OCI-M2 (cell line): ENCODE data around the gene NODAL.
"Not testable (repeated sequence)": the region's sequence is repeated elsewhere in the genome, so short reads cannot be mapped to it uniquely, and the experiment has no call there.

Source experiments
- DNase-seq: peaks from one replicate; lab custom pipeline; 2025; ENCODE audit not compliant: unreplicated experiment; lab: John Stamatoyannopoulos, UW

NODAL gene

DNA sequence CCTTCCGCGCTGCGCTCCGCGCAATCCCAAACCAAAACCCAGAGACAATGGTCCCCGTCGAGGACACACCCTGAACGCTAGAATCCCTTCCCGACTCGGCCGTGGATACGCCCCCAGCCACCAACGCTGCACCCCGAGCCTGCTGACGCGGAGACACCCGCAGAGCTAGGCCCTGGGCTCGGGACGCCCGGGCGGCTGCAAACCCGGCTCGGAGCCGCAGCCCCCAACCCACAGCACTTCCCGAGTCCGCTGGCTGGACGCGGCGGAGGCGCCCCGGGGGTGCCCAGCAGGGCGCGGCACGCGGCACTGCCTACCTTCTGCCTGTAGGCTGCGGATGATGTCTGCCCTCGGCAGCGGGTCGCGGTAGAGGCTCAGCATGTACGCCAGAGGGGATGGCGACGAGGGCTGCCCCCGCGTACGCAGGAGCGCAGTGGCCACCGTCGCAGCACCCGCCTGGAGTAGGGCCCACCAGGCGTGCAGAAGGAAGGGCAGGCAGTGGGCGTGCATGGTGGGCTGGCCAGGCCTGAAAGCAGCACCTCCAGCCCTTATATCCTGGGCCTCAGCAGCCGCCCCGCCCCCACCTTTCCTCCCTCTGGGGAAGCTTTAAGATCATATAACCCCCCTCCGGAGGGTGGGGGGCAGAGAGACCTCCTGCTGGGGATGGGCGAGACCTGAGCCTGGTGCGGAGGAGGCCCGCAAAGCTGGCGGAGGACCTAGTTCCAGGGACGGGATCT is at the start of gene NODAL:
Gene NODAL (minus strand): TSS at position 521 of the 734 bp plus-strand sequence. CDS start 14 bp downstream, at position 507.
- no peak for DNase-seq

DNA sequence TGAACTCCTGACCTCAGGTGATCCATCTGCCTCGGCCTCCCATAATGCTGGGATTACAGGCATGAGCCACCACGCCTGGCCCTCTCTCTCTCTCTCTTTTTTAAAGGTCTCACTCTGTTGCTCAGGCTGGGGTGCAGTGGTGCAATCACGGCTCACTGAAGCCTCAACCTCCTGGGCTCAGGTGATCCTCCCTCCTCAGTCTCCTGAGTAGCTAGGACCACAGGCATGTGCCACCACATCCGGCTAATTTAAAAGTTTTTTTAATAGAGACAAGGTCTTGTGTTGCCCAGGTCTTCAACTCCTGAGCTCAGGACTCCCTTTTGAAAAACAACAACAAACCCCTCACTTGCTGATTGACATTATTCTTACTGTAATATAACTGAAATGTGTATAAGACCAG is 48.7 kb upstream of the NODAL start:
- DNase-seq: no peak

DNA sequence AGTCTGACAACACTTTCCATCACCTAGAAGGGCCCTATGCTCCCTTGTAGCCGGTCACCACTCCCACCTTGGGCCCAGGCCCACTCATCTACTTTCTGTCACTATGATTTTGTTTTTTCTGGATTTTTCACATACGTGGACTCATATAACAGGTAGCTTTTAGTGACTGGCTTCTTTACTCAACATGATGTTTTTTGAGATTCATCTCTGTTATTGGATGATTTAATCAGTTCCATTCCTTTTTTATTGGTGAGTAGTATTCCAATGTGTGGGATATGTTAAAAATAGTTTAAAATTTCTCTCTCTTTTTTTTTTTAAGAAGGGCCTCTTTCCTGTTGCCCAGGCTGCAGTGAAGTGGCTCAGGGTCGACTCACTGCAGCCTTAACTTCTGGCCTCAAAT is 46.3 kb upstream of the NODAL start:
- DNase-seq: no peak

DNA sequence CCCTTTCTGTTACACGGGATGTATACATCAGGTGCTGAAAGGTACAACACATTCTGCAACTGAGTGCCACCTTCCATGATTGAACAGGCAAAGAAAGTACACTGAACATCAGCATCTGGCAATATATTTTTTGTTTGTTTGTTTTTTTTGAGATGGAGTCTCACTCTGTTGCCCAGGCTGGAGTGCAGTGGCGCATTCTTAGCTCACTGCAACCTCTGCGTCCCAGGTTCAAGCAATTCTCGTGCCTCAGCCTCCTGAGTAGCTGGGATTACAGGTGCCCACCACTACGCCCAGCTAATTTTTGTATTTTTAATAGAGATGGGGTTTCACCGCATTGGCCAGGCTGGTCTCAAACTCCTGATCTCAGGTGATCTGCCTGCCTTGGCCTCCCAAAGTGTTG is 42.4 kb upstream of the NODAL start:
- not testable (repeated sequence) for DNase-seq

DNA sequence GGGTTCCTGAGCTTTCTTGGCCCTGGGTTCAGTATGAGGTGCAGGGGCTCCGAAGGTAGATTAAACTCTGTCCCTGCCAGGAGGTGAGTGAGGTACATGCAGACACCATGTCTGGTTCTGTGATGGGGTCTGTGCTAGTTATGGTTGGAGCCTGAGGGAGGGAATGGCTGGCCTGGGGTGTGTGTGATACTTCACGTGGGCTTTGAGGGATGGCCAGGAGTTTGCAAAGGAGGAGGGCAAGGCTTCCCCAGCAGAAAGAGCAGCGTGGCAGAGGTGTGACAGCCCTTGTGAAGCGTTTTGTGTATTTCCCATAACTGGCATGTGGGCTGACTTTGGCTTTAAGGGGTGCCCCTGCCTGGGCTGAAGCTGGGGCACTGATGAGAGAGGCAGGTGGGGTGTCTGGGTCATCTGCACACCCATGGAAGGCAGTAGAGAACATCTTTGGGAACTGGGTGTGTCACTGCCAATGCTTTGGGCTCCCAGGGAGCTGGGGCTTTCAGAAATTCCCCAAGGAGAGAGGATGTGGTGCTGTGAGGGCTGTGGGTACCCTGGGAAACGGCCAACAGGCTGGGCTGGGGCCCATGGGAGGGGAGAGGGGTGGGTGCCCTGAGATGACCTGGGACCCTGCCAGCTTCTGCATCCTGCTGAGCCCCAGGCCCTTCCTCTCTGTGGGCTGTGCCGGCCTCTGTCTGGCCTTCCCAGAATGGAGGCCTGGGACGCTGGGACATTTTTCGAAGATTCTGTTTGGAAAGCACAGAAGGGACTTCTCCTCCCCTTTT is 41.7 kb upstream of the NODAL start:
- DNase-seq: no peak

DNA sequence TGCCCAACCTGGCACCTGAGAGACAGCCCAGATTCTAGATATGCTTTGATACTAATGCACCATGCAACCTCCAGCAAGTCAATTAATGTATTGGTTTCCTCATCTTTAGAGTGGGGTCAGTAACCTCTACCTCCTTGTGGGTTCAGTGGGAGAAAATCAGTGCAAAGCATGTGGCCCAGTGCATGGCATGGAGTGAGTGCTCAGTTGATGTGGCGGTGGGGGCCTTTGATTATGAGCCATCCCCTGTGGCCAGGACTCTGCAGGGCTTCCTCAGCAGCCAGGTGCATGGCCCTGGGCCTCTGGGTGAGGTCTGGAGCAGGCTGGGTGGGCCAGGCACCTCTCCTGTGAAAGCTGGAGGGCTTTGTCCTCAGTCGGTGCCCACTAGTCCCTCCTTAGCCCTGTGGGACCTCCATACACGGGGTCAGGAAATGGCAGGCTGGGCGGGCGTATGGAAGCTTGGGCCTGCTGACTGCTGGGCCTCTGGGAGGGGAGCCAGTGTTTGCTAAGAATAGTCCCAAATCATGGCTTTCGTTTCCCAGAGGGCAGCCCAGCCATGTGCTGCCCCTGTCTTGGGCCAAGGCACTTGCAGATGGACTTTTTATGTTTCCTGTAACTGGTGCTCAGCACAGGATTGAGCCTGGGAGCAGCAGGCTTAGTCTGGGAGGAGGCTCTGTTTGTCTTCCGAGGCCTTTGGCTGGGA is 40.5 kb upstream of the NODAL start:
- no peak for DNase-seq

DNA sequence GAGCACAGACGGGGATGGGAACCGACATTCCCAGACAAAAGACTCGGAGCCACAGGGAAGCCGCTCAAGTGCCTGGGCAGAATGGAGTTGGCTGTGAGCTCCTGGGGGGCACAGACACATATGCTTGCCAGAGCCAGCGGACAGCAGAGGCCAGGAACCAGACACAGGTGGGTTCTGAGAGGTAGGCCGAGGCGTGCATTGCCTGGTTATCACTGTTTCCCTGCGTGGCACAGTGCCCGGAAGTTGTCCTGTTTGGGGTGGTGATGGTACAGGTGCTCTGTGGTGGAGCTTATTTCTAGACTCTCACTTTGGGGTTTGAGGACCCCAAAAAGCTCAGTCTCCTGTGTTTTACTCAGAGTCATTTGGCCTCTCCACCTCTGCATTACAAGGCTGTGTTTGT is 39.6 kb upstream of the NODAL start:
- no peak for DNase-seq

DNA sequence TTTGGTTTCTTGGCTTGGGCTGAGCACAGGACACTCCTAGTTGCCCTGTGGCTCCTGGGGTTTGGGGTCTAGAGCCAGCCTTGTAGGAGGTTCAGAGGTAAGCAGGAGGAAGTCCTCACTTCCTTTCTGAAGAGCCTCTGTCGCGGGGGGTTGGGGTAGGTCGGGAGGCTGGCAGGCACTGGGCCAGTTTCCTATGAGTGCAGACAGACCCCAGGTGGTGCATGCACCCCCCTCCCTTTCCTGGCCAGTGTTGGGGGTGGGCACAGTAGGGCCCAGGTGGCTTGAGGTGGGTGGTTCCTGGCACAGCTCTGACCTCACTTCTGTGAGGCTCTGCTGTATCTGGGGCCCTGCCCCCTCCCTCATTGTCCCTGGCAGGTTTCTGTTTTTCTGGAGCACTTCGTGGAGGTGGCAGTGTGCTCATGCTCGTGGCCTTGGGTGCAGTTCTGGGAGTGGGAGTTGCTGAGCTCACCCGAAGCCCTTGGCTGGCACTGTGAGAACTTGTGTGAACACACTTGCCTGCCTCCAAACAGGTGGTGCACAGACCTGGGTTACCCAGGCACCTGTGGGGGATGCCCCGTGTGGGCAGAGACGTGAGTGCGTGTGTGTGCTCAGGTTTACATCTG is 38.9 kb upstream of the NODAL start:
- no peak for DNase-seq

DNA sequence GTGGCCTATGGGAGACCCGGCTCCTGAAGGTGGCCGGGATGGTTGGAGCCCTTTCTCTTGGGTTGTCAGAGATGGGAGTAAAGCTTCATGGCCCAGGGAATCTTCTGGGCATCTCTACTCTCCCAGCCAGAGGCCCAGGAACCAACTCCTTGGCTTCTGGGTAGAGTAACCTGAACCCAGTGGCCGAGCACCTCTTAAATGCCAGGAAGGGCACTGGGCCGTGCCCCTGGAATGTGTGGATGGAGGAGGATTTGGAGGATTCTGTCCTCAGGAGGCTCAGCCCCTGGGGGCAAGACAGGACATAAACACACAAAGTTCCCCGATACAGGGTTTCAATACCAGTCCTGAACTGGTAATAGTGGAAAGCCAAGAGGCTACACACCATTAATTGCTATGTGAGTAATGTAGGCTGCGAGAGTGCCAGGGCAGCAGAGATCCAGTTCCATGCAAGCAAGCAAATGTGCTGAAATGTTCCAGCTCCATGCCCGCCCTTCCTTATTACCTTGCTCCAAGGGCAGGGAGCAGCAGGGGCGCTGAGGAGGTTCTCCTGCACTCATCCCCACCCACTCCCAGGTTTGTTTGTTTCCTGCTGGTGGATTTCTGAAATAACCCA is 38.3 kb upstream of the NODAL start:
- no peak for DNase-seq

DNA sequence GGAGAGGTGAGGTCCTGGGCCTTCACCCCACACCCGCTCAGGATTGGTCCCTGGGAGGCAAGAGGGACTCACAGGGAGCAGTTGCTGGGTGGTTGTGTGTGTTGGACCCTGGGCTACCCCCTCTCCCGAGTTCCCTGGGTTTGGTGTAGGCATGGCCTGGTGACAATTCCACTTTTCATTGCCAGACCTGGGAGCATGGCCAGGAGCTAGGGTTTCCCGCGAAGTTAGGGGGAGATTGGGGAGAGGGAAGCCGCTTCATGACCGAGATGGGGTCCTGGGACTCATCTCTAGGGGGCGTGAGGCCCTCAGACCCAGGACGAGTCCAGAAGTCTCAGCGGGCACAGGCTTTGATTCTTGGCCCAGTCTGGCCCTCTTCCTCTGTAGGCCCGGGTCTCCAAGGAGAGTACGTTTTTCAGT is 37.7 kb upstream of the NODAL start:
- DNase-seq: no peak

DNA sequence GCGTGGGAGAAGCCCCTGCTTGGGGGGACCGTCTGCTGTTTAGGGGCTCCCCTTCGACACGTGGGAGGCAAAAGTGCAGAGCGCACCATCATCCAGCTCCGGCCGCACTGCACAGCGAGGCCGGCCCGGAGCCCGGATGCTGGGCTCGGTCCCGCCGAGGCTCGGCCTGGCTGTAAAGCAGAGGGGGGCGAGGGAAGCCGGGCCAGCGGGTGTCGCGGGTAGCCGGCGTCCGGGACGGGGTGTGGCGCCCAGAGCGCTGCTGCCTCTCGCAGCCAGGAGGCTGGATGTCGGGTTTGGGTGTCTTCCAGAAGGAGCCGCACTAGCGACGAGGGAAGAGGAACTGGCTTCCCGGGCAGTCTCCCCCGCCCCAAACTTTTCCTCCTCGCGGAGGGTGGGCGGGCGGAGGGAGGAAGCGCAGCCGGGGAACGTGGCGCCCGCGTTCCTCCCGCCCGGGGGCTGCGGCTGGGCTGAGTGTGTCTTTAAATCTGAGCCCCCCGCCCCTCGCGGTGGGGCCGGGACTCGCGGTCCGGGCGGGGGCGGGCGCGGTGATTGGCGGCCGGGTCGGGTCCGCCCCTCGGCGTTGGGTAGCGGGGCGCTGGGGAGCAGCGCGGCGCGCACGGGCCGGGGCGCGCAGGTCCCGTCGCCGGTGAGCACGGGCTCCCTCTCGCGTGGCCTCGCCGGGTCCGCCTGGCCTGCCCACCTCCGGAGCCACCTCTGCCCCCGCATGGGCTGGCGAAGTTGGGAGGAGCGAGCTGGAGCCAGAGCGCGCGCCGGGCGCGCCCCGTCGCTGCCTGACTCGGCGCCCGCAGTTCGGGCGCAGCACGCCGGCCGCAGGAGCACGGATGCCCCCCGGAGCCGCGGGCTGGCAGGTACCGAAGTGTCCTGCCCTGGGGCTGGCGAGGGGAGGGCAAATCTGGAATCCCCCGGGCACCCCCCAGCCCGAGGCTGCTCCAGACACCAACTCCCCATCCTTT is 37.0 kb upstream of the NODAL start, which contains the start of gene PALD1:
Gene PALD1 (plus strand): TSS at position 577 of the 974 bp plus-strand sequence. CDS start 47,185 bp downstream, outside the sequence.
- DNase-seq: no peak

DNA sequence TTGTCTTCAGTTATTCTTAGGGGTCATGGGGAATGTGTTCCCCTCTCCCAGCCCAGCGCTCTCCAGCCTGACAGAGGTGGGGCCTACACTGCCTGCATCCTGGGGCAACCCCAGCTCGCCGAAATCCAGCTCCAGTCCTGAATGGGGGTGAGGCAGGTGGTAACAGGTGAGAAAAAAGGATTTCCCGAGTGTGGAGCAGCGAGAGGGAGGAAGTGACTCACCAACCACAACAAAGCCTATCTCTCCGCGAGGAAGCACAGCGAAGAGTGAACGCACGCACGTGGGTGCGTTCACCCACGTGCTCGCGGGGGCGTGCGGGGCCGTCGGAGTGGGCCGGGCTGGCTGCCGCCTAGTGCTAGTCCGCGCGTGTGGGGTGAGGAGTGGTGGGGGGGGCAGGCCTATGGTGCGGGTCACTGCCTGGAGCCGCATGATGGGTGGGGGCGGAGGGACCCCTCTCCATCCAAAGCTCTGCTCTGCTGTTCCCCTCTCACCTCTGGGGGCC is 36.2 kb upstream of the NODAL start:
- DNase-seq: no peak

DNA sequence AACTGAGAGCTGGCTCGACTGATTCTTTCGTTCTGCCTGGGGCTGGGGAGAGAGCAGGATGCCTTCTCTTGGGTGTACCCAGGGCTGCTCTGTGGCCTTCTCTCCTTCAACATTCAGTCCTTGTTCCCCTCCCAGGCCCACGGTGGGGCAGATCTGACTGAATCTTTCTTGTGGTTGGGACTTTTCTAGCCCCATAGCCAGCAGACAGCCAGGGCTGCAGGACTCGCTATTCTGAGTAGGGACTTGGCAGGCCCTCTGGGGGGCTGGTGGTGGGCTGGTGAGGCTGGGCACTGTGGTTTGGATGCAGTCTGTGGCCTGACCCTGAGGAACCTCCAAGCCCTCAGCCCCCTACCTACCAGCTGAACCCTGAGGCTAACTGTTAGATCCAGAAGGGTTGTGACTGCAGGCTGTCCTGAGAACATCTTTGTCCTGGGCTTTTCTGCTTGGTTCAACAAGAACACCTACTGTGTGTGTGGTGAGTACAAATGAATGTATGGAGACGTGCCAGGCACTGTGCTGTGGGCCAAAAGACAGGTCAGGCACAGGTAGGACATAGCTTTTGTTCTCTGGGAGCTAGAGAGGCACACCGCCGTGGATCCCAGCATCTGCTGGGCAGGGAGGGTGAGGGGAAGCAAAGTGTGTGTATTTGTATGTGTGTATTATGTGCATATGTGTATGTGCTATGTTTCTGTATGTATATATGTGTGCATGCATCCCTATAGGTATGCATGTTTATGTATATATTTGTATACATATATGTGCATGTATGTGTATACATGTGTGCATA is 35.0 kb upstream of the NODAL start:
- DNase-seq: no peak

DNA sequence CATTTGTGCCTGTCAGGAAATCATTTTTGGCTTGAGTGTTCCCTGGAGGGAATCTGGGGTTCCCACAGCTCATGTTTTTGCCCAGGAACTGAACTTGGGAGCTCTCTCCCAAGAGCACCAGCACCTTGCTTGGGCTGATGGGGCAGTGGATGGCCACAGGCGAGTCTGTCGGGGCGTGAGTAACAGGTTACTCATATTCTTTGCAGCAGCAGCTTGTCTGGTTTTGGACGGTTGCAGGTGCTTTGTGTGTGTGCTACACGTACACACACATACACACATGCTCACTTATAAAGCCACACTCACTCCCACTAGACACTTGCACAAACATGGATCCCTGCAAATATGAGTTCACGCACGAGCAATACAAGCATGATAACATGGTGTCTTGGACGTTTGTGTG is 34.2 kb upstream of the NODAL start:
- DNase-seq: no peak

DNA sequence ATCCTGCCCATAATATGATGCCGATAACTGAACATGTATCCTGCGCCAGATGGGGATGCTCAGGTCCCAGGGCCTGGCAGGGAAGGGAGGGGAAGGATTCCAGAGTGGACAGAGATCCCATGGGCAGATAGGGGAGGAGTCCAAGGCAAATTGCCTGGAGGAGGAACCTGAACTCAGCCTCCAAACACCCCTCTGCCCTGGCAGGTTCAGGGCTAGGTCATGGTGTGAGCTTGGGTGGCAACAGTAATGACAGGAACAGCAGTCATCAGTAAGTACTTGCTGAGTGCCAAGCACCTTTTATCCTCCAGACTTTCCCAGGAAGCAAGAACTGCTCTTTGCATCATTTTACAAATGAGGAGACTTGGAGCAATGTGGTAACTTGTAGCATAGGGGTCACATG is 33.3 kb upstream of the NODAL start:
- no peak for DNase-seq

DNA sequence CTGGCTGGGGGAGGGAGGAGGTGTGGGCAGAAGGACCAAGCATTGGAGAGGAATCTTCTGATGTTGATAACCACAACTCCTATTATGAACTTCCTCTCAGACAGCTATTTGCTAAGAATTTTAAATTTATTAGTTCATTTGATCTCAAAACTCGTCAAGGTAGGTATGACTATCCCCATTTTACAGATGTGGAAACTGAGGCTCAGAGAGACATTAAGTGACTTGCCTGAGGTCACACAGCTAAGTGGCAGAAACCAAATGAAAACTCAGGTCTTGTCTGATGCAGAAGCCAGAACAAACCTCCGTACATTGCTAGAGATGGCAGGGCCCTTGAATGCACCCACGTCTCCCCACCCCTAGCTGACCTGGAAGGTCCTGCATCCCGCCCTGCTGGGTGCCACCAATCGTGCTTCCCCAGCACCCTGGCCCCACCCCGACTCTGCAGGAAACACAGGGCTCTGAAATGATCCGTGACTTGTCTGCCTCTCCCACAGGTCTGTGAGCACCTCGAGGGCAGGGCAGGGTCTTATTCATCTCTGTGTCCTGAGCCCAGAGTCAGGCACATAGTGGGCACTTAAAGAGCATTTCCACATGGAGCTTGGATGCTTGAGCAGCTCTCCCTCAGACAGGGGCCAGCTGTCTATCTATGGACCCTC is 31.4 kb upstream of the NODAL start:
- no peak for DNase-seq

DNA sequence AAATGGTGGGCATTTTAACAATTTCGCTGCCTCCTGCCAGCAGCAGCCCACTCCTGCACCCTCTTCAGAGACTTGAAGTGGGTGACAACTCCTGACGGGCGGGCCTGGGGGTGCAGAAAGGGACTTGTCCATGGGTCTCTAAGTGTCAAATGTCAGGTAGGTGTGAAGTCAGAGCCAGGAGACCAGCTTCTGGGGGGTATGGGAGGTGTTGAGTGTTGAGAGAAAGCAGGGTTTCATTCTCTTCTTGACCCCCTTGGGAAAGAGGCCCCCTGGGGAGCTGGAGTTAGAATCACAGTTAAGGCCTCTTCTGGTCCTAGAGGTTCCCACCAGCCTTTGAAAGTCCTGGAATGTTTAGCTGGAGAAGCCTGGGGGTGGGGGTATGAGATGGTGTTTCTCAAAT is 25.5 kb upstream of the NODAL start:
- no peak for DNase-seq

DNA sequence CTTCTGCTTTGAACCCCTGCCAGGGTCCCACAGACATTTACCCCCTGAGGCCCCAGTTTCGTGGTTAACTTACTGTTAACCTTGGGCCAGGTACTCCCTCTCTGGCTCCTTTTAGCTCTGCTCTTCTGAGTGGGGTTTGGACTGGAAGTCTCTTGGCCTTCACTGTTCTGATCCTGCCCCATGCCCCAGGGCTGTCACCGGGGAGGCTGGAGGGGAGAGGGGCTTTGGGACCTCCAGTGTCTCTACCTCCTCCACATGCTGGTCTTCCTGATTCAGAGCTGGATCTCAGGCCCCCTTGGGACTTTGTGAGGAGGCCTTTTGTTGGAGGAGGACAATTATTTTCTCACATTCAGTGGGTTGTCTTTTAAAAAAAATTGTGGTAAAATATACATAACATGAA is 24.4 kb upstream of the NODAL start:
- no peak for DNase-seq
